SK-N-SH (cell line): ENCODE results near the gene CCDC68. TPM values are rescaled to one million over a fixed set of nuclear protein-coding genes. Genes with fewer than 3 reads are reported as not detected.
A peak's percentile ranks its signal among the peaks of the same experiment; 100 is the strongest.

ENCODE experiments used
- CTCF ChIA-PET: fragments of 300-600, 350-600 bp; formaldehyde crosslinking; extraction: SDS; loops from one replicate; lab custom pipeline; 2021; lab: Yijun Ruan, JAX
- POLR2A ChIA-PET: fragments of 350-600 bp; sonication (Branson Sonifier 250); formaldehyde crosslinking; extraction: SDS; loops from one replicate; lab custom pipeline; 2020; ENCODE audit warnings: antibody characterized with exemption, inconsistent platforms; lab: Yijun Ruan, JAX
- DNase-seq: peaks from one replicate; pipeline ENCODE4 v3.0.0; 2012
- H2AFZ ChIP-seq: fragments of 200-600 bp; sonication (generic); 2 replicates; pipeline ENCODE4 v1.8.1; 2016; ENCODE audit warnings: antibody characterized with exemption, mild to moderate bottlenecking, low read depth
- H3F3A ChIP-seq: fragments of 200-600 bp; sonication (generic); replicated peaks from 2 replicates; pipeline ENCODE3; 2016; ENCODE audit warnings: antibody characterized with exemption, mild to moderate bottlenecking; ENCODE audit not compliant: insufficient read depth
- H3K27ac ChIP-seq, 2 experiments: fragments of 200-500 bp in 1 of 2; fragments of 200-600 bp in 1 of 2; sonication (Bioruptor generic) in 1 of 2; sonication (generic), shearing (Covaris generic) in 1 of 2; 2 replicates each; pipeline versions ENCODE4 v1.5.1 to v1.6.1; 2014 to 2016; ENCODE audit warnings: low read depth in 2 of 2, inconsistent platforms in 1 of 2, low read length in 1 of 2, mild to moderate bottlenecking in 1 of 2, mixed read lengths in 1 of 2
- H3K27me3 ChIP-seq: fragments of 200-600 bp; sonication (generic), shearing (Covaris generic); 2 replicates; pipeline ENCODE4 v1.6.1; 2016; ENCODE audit warnings: mixed run types; ENCODE audit not compliant: insufficient read depth
- H3K36me3 ChIP-seq, 2 experiments: fragments of 200-500 bp in 1 of 2; fragments of 200-600 bp in 1 of 2; sonication (Bioruptor generic) in 1 of 2; sonication (generic) in 1 of 2; replicated peaks in 1 of 2; 2 replicates each; pipeline versions ENCODE3 to v1.5.1; 2014 to 2016; ENCODE audit warnings: low read length in 1 of 2, mild to moderate bottlenecking in 1 of 2; ENCODE audit not compliant: insufficient read depth in 2 of 2, control insufficient read depth in 1 of 2
- H3K4me1 ChIP-seq, 2 experiments: fragments of 200-500 bp in 1 of 2; fragments of 200-600 bp in 1 of 2; sonication (Bioruptor generic) in 1 of 2; sonication (generic), shearing (Covaris generic) in 1 of 2; 2 replicates each; pipeline versions ENCODE4 v1.5.1 to v1.6.1; 2014 to 2016; ENCODE audit warnings: low read depth in 1 of 2, low read length in 1 of 2, mixed run types in 1 of 2; ENCODE audit not compliant: insufficient read depth in 2 of 2, control insufficient read depth in 1 of 2
- H3K4me2 ChIP-seq: fragments of 200-600 bp; sonication (generic), shearing (Covaris generic); 2 replicates; pipeline ENCODE4 v1.6.1; 2017; ENCODE audit warnings: mixed run types
- H3K4me3 ChIP-seq, 2 experiments: fragments of 200-500 bp in 1 of 2; fragments of 200-600 bp in 1 of 2; sonication (Bioruptor generic) in 1 of 2; sonication (generic), shearing (Covaris generic) in 1 of 2; 2 replicates each; pipeline versions ENCODE4 v1.5.1 to v1.8.1; 2014 to 2016; ENCODE audit warnings: low read depth in 2 of 2, inconsistent platforms in 1 of 2, low read length in 1 of 2, mild to moderate bottlenecking in 1 of 2, mixed read lengths in 1 of 2, moderate library complexity in 1 of 2
- H3K79me2 ChIP-seq: fragments of 200-600 bp; sonication (generic); 2 replicates; pipeline ENCODE4 v1.8.1; 2017; ENCODE audit warnings: mild to moderate bottlenecking; ENCODE audit not compliant: insufficient read depth
- H3K9ac ChIP-seq: fragments of 200-600 bp; sonication (generic); 2 replicates; pipeline ENCODE4 v1.6.1; 2017; ENCODE audit warnings: mixed run types
- H3K9me2 ChIP-seq: fragments of 200-600 bp; sonication (generic); 2 replicates; pipeline ENCODE4 v1.6.1; 2017; ENCODE audit warnings: mixed run types
- H3K9me3 ChIP-seq: fragments of 200-600 bp; sonication (generic); 2 replicates; pipeline ENCODE4 v1.6.1; 2017; ENCODE audit warnings: mixed run types, mild to moderate bottlenecking, moderate library complexity
- H4K20me1 ChIP-seq: fragments of 200-600 bp; sonication (generic); 2 replicates; pipeline ENCODE4 v1.6.1; 2017; ENCODE audit warnings: mild to moderate bottlenecking, mixed run types; ENCODE audit not compliant: insufficient read depth
- CHD2 ChIP-seq: fragments of 150-350 bp; IDR thresholded peaks from 2 replicates; pipeline ENCODE4 v1.6.1; 2018; ENCODE audit warnings: low read length; ENCODE audit not compliant: partially characterized antibody
- CTCF ChIP-seq: fragments of 200-600 bp; sonication (generic); IDR thresholded peaks from 2 replicates; pipeline ENCODE4 v1.6.1; 2017; ENCODE audit warnings: antibody characterized with exemption, mild to moderate bottlenecking, moderate library complexity
- ELF1 ChIP-seq: IDR thresholded peaks from 2 replicates; pipeline ENCODE4 v1.4.0; 2012
- EP300 ChIP-seq, 2 experiments: IDR thresholded peaks; 2 replicates each; pipeline versions ENCODE4 v1.4.0 to v1.6.1; 2012; ENCODE audit warnings: borderline replicate concordance in 1 of 2, low read depth in 1 of 2, low read length in 1 of 2
- EZH2phosphoT487 ChIP-seq: fragments of 200-600 bp; sonication (generic); IDR thresholded peaks from 2 replicates; pipeline ENCODE4 v1.6.1; 2017; ENCODE audit warnings: low read depth, mixed run types, mild to moderate bottlenecking, antibody characterized with exemption, moderate library complexity, borderline replicate concordance
- FOSL2 ChIP-seq: IDR thresholded peaks from 2 replicates; pipeline ENCODE4 v1.4.0; 2012; ENCODE audit warnings: low read depth, mild to moderate bottlenecking, moderate library complexity, borderline replicate concordance
- FOXJ3 ChIP-seq: sonication (generic); formaldehyde crosslinking; IDR thresholded peaks from 2 replicates; pipeline ENCODE4 v1.5.1; 2020; ENCODE audit warnings: mild to moderate bottlenecking, missing genetic modification reagents
- FOXM1 ChIP-seq: IDR thresholded peaks from 2 replicates; pipeline ENCODE4 v1.4.0; 2012; ENCODE audit warnings: low read depth, mild to moderate bottlenecking
- GABPA ChIP-seq: IDR thresholded peaks from 2 replicates; pipeline ENCODE4 v1.4.0; 2012; ENCODE audit warnings: low read depth, mild to moderate bottlenecking
- GATA2 ChIP-seq: sonication (generic); formaldehyde crosslinking; IDR thresholded peaks from 2 replicates; pipeline ENCODE4 v1.5.0; 2020; ENCODE audit warnings: mild to moderate bottlenecking, missing genetic modification reagents
- JUND ChIP-seq: IDR thresholded peaks from 2 replicates; pipeline ENCODE4 v1.4.0; 2012
- MAX ChIP-seq: IDR thresholded peaks from 2 replicates; pipeline ENCODE4 v1.4.0; 2012; ENCODE audit warnings: low read depth
- NFIC ChIP-seq: IDR thresholded peaks from 2 replicates; pipeline ENCODE4 v1.4.0; 2012; ENCODE audit warnings: borderline replicate concordance
- RAD21 ChIP-seq: IDR thresholded peaks from 2 replicates; pipeline ENCODE4 v1.6.1; 2012; ENCODE audit warnings: mild to moderate bottlenecking, low read length
- REST ChIP-seq: IDR thresholded peaks from 2 replicates; pipeline ENCODE4 v1.6.1; 2012; ENCODE audit warnings: mild to moderate bottlenecking, low read depth, low read length, moderate library complexity
- RFX5 ChIP-seq: IDR thresholded peaks from 2 replicates; pipeline ENCODE4 v1.6.1; 2012; ENCODE audit warnings: mild to moderate bottlenecking, improper control_type of control experiment, low read length
- RXRA ChIP-seq: IDR thresholded peaks from 2 replicates; pipeline ENCODE4 v1.4.0; 2012; ENCODE audit warnings: low read depth, mild to moderate bottlenecking, borderline replicate concordance
- TEAD4 ChIP-seq: IDR thresholded peaks from 2 replicates; pipeline ENCODE4 v1.4.0; 2012; ENCODE audit warnings: mild to moderate bottlenecking, borderline replicate concordance; ENCODE audit not compliant: insufficient read depth
- USF1 ChIP-seq: IDR thresholded peaks from 2 replicates; pipeline ENCODE4 v1.4.0; 2012; ENCODE audit warnings: low read depth, borderline replicate concordance
- USF2 ChIP-seq: fragments of 150-350 bp; IDR thresholded peaks from 2 replicates; pipeline ENCODE4 v1.6.1; 2017; ENCODE audit warnings: antibody characterized with exemption, low read length, low read depth, borderline replicate concordance
- WGBS: methylation state at CpG from one replicate; pipeline ENCODE4 v1.1.6; 2017; ENCODE audit warnings: low lambda C conversion rate; 5-methylcytosine and 5-hydroxymethylcytosine counted together
- polyA plus RNA-seq, 3 experiments: library from polyadenylated mRNA; depleted of rRNA; stranded (reverse); fragments of >200 nt; gene quantifications; 2 replicates each; pipeline ENCODE4 v1.2.3, GENCODE V29; 2012

CCDC68 gene
- polyA plus RNA-seq, 1 of the 3 experiments (the other 2 are of a cell fraction): not detected

- Histone ChIP-seq H3K4me2 (no peak overlapping the region), H3K27me3 (no peaks in the 10 kb centered on the region), H3K4me3 (no peak overlapping the region), H3K79me2 (no peaks in the 10 kb centered on the region), H3K9me3 (no peaks in the 10 kb centered on the region), H3K36me3 (no peaks in the 10 kb centered on the region), H3K9ac (no peak overlapping the region), H3K27ac (peak overlapping the region in 1 of 2 experiments; percentile 79; a peak in 1 of 4 replicates), H3K9me2 (no peaks in the 10 kb centered on the region), H2AFZ (no peak overlapping the region), H3F3A (no peaks in the 10 kb centered on the region), H4K20me1 (no peaks in the 10 kb centered on the region), H3K4me1 (peaks cover 0 to 26% of the 10 kb centered on the region in 2 experiments; a peak in 2 of 4 replicates)
- TF ChIP-seq TEAD4 (no peak), RFX5 (no peak), REST (no peak), RAD21 (no peak), FOXM1 (no peak), GATA2 (CRISPR knock-in tag) (no peak), MAX (no peak), CTCF (no peak), FOXJ3 (no peak), RXRA (no peak), FOSL2 (no peak), EZH2phosphoT487 (no peak), GABPA (no peak), NFIC (no peak), EP300 (IDR thresholded peaks at IDR 0.05; ENCODE audit: borderline replicate concordance in 1 of 2, low read depth in 1 of 2, low read length in 1 of 2) (no peak), ELF1 (no peak), CHD2 (no peak), USF1 (no peak), JUND (no peak), USF2 (no peak)
- CTCF ChIA-PET: interaction anchor here (1.1 to 2.1 kb wide), 3 partner anchors 9 to 46 kb away, joined by 4 to 8 read pairs (median 4); no protein-coding TSS in a partner anchor
- DNase-seq: no peak
- POLR2A ChIA-PET: interaction anchor here (0.7 kb wide), 1 partner anchor 43 kb away, joined by 3 read pairs; no protein-coding TSS in a partner anchor
- 85% methylated on average over 3 of the region's 3 CpGs for WGBS
These were observed 42.8 kb downstream of the CCDC68 start for GRCh38 chr18:54916507-54916906.
